Neural progenitor cell (in vitro differentiated cells): ENCODE data around the gene ASTN2. TPM values are rescaled to one million over a fixed set of nuclear protein-coding genes. Genes with fewer than 3 reads are reported as not detected.

Experiments
- DNase-seq: peaks from one replicate; pipeline ENCODE4 v3.0.0-alpha.2; 2016; ENCODE audit warnings: low spot score
- H2AFZ ChIP-seq: fragments of 200-600 bp; sonication (generic); replicated peaks from 2 replicates; pipeline ENCODE4 v1.6.1; 2016; ENCODE audit warnings: antibody characterized with exemption
- H3F3A ChIP-seq: fragments of 200-600 bp; sonication (generic); 2 replicates; pipeline ENCODE4 v1.6.1; 2016; ENCODE audit warnings: antibody characterized with exemption, low read depth
- H3K27ac ChIP-seq: fragments of 200-600 bp; sonication (generic); 2 replicates; pipeline ENCODE4 v1.5.1; 2016; ENCODE audit warnings: mild to moderate bottlenecking
- H3K27me3 ChIP-seq: fragments of 200-600 bp; sonication (generic); 2 replicates; pipeline ENCODE4 v1.6.1; 2016; ENCODE audit warnings: mild to moderate bottlenecking, moderate library complexity
- H3K36me3 ChIP-seq: fragments of 200-600 bp; sonication (generic); 2 replicates; pipeline ENCODE4 v1.5.1; 2016
- H3K4me1 ChIP-seq: fragments of 200-600 bp; sonication (generic); 2 replicates; pipeline ENCODE4 v1.6.1; 2016; ENCODE audit warnings: mixed run types
- H3K4me2 ChIP-seq: fragments of 200-600 bp; sonication (generic); 2 replicates; pipeline ENCODE4 v1.6.1; 2016
- H3K4me3 ChIP-seq: fragments of 200-600 bp; sonication (generic); 2 replicates; pipeline ENCODE4 v1.5.1; 2016
- H3K79me2 ChIP-seq: fragments of 200-600 bp; sonication (generic); 2 replicates; pipeline ENCODE4 v1.6.1; 2016; ENCODE audit warnings: low read depth
- H3K9ac ChIP-seq: fragments of 200-600 bp; sonication (generic); 2 replicates; pipeline ENCODE4 v1.6.1; 2016
- H3K9me3 ChIP-seq: fragments of 200-600 bp; sonication (generic); 2 replicates; pipeline ENCODE4 v1.5.1; 2016; ENCODE audit warnings: low read depth
- H4K20me1 ChIP-seq: fragments of 200-600 bp; sonication (generic); 2 replicates; pipeline ENCODE4 v1.6.1; 2016; ENCODE audit warnings: low read depth
- H3K27ac Mint-ChIP-seq: 3 replicates; pipeline ENCODE4 v1.8.0; 2021; ENCODE audit warnings: mixed read lengths
- H3K27me3 Mint-ChIP-seq: 2 replicates; pipeline ENCODE4 v1.8.0; 2022; ENCODE audit warnings: low read depth, mild to moderate bottlenecking, inconsistent platforms, moderate library complexity, mixed read lengths; ENCODE audit not compliant: insufficient read depth
- H3K36me3 Mint-ChIP-seq: 3 replicates; pipeline ENCODE4 v1.8.0; 2021; ENCODE audit warnings: mixed read lengths
- H3K4me1 Mint-ChIP-seq: 3 replicates; pipeline ENCODE4 v1.8.0; 2021; ENCODE audit warnings: mixed read lengths
- H3K4me3 Mint-ChIP-seq: 3 replicates; pipeline ENCODE4 v1.8.0; 2021; ENCODE audit warnings: mild to moderate bottlenecking, moderate library complexity, mixed read lengths
- H3K9me3 Mint-ChIP-seq: 3 replicates; pipeline ENCODE4 v1.8.0; 2020; ENCODE audit warnings: mixed read lengths
- EZH2 ChIP-seq: fragments of 200-600 bp; sonication (generic); IDR thresholded peaks from 2 replicates; pipeline ENCODE4 v1.6.1; 2017; ENCODE audit warnings: antibody characterized with exemption, mild to moderate bottlenecking, moderate library complexity
- EZH2phosphoT487 ChIP-seq: fragments of 200-600 bp; sonication (generic); IDR thresholded peaks from 2 replicates; pipeline ENCODE4 v1.6.1; 2017; ENCODE audit warnings: antibody characterized with exemption
- total RNA-seq: library from RNA; depleted of rRNA; stranded (reverse); fragments of >200 nt; gene quantifications from 2 replicates; pipeline ENCODE4 v1.2.3, GENCODE V29; 2015; ENCODE audit warnings: low replicate concordance
- TF ChIP-seq, protein P1 (sequence below): fragments of 200-600 bp; sonication (generic); IDR thresholded peaks from 2 replicates; pipeline ENCODE4 v1.5.1; 2017; ENCODE audit warnings: antibody characterized with exemption, mild to moderate bottlenecking

Gene ASTN2
- total RNA-seq, 1 donor from 2014 or later: 8.0 TPM

DNA sequence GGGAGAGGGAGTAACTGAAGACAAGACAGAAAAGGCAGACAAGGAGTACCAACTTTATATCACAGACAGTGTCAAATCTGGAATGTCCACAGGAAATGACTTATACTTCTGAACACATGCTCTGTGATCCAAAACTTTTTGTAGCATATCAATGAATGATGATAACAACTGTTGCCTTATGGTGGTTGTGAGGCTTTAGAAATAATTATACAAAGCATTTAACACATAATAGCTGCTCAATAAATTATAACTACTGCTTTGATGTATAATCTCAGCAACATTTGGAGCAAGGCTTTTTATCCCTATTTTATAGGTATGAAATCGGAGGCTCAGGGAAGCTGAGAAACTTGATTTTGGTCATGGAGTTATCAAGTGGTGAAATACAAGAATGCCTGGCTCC lies 3.3 kb upstream of the ASTN2 start:
- Histone ChIP-seq H3K36me3 (no peaks in the 10 kb centered on the region), H3F3A (peaks cover 28% of the 10 kb centered on the region), H3K27me3 (peaks cover 94% of the 10 kb centered on the region), H3K9ac (no peak overlapping the region), H3K27ac (no peak overlapping the region), H3K4me2 (no peak overlapping the region), H3K4me1 (peaks cover 11% of the 10 kb centered on the region), H3K9me3 (no peaks in the 10 kb centered on the region), H3K79me2 (no peaks in the 10 kb centered on the region), H4K20me1 (peaks cover 6% of the 10 kb centered on the region), H3K4me3 (no peak overlapping the region), H2AFZ (no peak overlapping the region)
- Mint-ChIP-seq H3K36me3 (no peaks in the 10 kb centered on the region), H3K27me3 (peaks cover 10% of the 10 kb centered on the region), H3K4me3 (no peak overlapping the region), H3K9me3 (no peaks in the 10 kb centered on the region), H3K27ac (no peak overlapping the region), H3K4me1 (peaks cover 2% of the 10 kb centered on the region)
- TF ChIP-seq, protein P1, sequence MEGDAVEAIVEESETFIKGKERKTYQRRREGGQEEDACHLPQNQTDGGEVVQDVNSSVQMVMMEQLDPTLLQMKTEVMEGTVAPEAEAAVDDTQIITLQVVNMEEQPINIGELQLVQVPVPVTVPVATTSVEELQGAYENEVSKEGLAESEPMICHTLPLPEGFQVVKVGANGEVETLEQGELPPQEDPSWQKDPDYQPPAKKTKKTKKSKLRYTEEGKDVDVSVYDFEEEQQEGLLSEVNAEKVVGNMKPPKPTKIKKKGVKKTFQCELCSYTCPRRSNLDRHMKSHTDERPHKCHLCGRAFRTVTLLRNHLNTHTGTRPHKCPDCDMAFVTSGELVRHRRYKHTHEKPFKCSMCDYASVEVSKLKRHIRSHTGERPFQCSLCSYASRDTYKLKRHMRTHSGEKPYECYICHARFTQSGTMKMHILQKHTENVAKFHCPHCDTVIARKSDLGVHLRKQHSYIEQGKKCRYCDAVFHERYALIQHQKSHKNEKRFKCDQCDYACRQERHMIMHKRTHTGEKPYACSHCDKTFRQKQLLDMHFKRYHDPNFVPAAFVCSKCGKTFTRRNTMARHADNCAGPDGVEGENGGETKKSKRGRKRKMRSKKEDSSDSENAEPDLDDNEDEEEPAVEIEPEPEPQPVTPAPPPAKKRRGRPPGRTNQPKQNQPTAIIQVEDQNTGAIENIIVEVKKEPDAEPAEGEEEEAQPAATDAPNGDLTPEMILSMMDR: no peak
- no peak for TF ChIP-seq EZH2phosphoT487
- no peak for TF ChIP-seq EZH2
- no peak for DNase-seq

DNA sequence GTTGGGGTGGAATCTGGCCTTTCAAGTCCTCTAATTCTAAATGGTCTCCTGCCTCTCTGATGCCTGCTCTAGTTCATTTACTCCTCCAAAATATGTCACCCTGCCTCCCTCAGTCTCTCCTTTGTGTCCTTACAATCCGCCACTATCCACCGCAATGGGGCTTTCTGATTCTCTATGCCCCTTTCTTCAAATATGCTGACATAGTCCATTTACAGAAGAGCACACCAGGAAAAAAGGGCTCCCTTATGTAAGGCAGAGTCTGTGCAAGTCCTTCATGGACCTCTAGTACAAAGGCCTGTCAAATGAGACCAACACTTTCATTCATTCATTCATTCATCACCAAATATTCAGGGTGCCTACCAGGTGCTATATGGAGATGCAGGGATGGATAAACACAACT lies 2.0 kb upstream of the ASTN2 start:
- H3K4me1 ChIP-seq: peaks cover 12% of the 10 kb centered on the region
- peaks cover 28% of the 10 kb centered on the region for H3F3A ChIP-seq
- no peak overlapping the region for H3K9ac ChIP-seq
- DNase-seq: no peak
- H3K27ac ChIP-seq: no peak overlapping the region
- peaks cover 94% of the 10 kb centered on the region for H3K27me3 ChIP-seq
- H2AFZ ChIP-seq: no peak overlapping the region
- H3K4me3 Mint-ChIP-seq: no peak overlapping the region
- no peak overlapping the region for H3K4me3 ChIP-seq
- no peaks in the 10 kb centered on the region for H3K36me3 Mint-ChIP-seq
- no peak overlapping the region for H3K27ac Mint-ChIP-seq
- peaks cover 5% of the 10 kb centered on the region for H3K4me1 Mint-ChIP-seq
- TF ChIP-seq, protein P1: no peak
- TF ChIP-seq EZH2: no peak
- TF ChIP-seq EZH2phosphoT487: no peak
- H3K4me2 ChIP-seq: no peak overlapping the region
- H3K79me2 ChIP-seq: no peaks in the 10 kb centered on the region
- H3K9me3 Mint-ChIP-seq: no peaks in the 10 kb centered on the region
- peaks cover 18% of the 10 kb centered on the region for H3K27me3 Mint-ChIP-seq
- peaks cover 19% of the 10 kb centered on the region for H4K20me1 ChIP-seq
- H3K9me3 ChIP-seq: no peaks in the 10 kb centered on the region
- no peaks in the 10 kb centered on the region for H3K36me3 ChIP-seq

DNA sequence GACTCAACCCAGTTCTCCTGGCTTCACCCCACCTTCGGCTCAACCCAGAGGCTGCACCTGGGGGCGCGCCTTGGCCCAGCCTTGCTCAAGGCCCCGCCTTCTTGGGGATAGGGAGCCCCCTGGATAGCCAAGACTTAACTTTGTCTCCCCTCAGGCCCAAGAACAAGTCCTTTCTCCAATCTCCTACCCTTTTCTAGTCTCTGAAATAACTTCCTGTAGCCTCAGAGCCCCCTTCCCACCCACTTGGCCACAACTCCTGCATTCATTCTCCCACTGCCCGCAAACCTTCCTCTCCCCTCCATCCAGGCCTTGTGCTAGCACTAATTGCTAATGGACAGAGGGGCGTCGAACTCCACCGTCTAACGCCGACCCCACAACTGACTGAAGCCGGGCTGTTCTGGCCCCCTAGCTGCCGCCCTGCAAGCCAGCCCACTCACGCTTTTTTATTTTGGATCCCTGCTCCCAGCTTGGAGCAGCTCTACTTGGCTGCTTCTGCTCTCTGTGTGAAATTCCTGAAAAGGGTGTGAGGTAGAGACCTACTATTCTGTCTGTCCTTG lies 579 bp upstream of the ASTN2 start:
- H4K20me1 ChIP-seq: peaks cover 24% of the 10 kb centered on the region
- H3K9me3 Mint-ChIP-seq: no peaks in the 10 kb centered on the region
- H3K27ac ChIP-seq: no peak overlapping the region
- H2AFZ ChIP-seq: peak overlapping the region; percentile 87
- no peak overlapping the region for H3K4me3 Mint-ChIP-seq
- DNase-seq: peak; percentile 52
- peaks cover 12% of the 10 kb centered on the region for H3K4me1 ChIP-seq
- no peaks in the 10 kb centered on the region for H3K36me3 ChIP-seq
- H3K27ac Mint-ChIP-seq: no peak overlapping the region
- no peaks in the 10 kb centered on the region for H3K79me2 ChIP-seq
- H3K27me3 ChIP-seq: peaks cover 87% of the 10 kb centered on the region
- H3K27me3 Mint-ChIP-seq: peaks cover 28% of the 10 kb centered on the region
- peak overlapping the region; percentile 65 for H3K4me3 ChIP-seq
- no peak overlapping the region for H3K9ac ChIP-seq
- TF ChIP-seq, protein P1: peak; percentile 13
- TF ChIP-seq EZH2phosphoT487: no peak
- peak; percentile 30 for TF ChIP-seq EZH2
- H3K4me2 ChIP-seq: peak overlapping the region; percentile 77
- H3F3A ChIP-seq: peaks cover 28% of the 10 kb centered on the region
- no peaks in the 10 kb centered on the region for H3K36me3 Mint-ChIP-seq
- no peaks in the 10 kb centered on the region for H3K9me3 ChIP-seq
- peaks cover 5% of the 10 kb centered on the region for H3K4me1 Mint-ChIP-seq
